Cardiac muscle cell (in vitro differentiated cells and primary cell): ENCODE results near the gene MIEN1. TPM values are rescaled to one million over a fixed set of nuclear protein-coding genes. Genes with fewer than 3 reads are reported as not detected.

Experiments
- DNase-seq, 2 donors: peaks; one replicate each; pipeline versions ENCODE4 v3.0.0 to v3.0.0-alpha.2; 2010 to 2017; ENCODE audit warnings: low read depth in 1 of 2, low spot score in 1 of 2
- H3K27ac ChIP-seq: fragments of 200-600 bp; sonication (generic); 2 replicates; pipeline ENCODE4 v1.5.1; 2016
- H3K27me3 ChIP-seq: fragments of 200-600 bp; sonication (generic); 2 replicates; pipeline ENCODE4 v1.6.0; 2016; ENCODE audit warnings: control low read depth
- H3K36me3 ChIP-seq: fragments of 200-600 bp; sonication (generic); 2 replicates; pipeline ENCODE4 v1.5.1; 2016; ENCODE audit warnings: control low read depth
- H3K4me1 ChIP-seq: fragments of 200-600 bp; sonication (generic); 2 replicates; pipeline ENCODE4 v1.8.1; 2017; ENCODE audit warnings: low read depth, mild to moderate bottlenecking, mixed run types
- H3K4me3 ChIP-seq: fragments of 200-600 bp; sonication (generic); 2 replicates; pipeline ENCODE4 v1.5.1; 2016; ENCODE audit warnings: mild to moderate bottlenecking
- H3K9me3 ChIP-seq: fragments of 200-600 bp; sonication (generic); 2 replicates; pipeline ENCODE4 v1.5.1; 2017; ENCODE audit warnings: low read depth, mild to moderate bottlenecking, control low read depth
- CTCF ChIP-seq: IDR thresholded peaks from 2 replicates; pipeline ENCODE4 v1.5.1; 2012; ENCODE audit warnings: low read depth, mild to moderate bottlenecking, low read length
- polyA plus RNA-seq: library from polyadenylated mRNA; unstranded; fragments of >200 nt; fragmentation: Nextera tagmentation; extraction: Ambion mirVana; gene quantifications from 2 replicates; pipeline ENCODE4 v1.2.1, GENCODE V29; 2016
- total RNA-seq: library from RNA; depleted of rRNA; stranded (reverse); fragments of >200 nt; gene quantifications from 2 replicates; pipeline ENCODE4 v1.2.3, GENCODE V29; 2016

Gene MIEN1
- total and polyA plus RNA-seq, 2 experiments from 2014 or later, result 64.3 to 87.8 TPM

GRCh38 chr17:39757931-39758873 is 27.9 kb upstream of the MIEN1 start:
- DNase-seq, result no peak
- H3K4me1 ChIP-seq, result peaks cover 13% of the 10 kb centered on the region
- H3K27ac ChIP-seq, result no peak overlapping the region
- no peak overlapping the region for H3K4me3 ChIP-seq
- no peaks in the 10 kb centered on the region for H3K36me3 ChIP-seq
- H3K9me3 ChIP-seq, result no peaks in the 10 kb centered on the region
- TF ChIP-seq CTCF, result no peak
- no peaks in the 10 kb centered on the region for H3K27me3 ChIP-seq

- no peaks in the 10 kb centered on the region for H3K9me3 ChIP-seq
- no peaks in the 10 kb centered on the region for H3K36me3 ChIP-seq
- H3K27ac ChIP-seq, result no peak overlapping the region
- peaks cover 13% of the 10 kb centered on the region for H3K4me1 ChIP-seq
- H3K27me3 ChIP-seq, result no peaks in the 10 kb centered on the region
- DNase-seq, result no peak
- no peak overlapping the region for H3K4me3 ChIP-seq
- TF ChIP-seq CTCF, result no peak
Observed at GRCh38 chr17:39757176-39757662, 26.9 kb upstream of the MIEN1 start.

GRCh38 chr17:39756380-39757079 is 26.2 kb upstream of the MIEN1 start:
- H3K27me3 ChIP-seq, result no peaks in the 10 kb centered on the region
- H3K4me3 ChIP-seq, result no peak overlapping the region
- no peak overlapping the region for H3K27ac ChIP-seq
- H3K9me3 ChIP-seq, result no peaks in the 10 kb centered on the region
- TF ChIP-seq CTCF, result no peak
- no peaks in the 10 kb centered on the region for H3K36me3 ChIP-seq
- no peak for DNase-seq
- H3K4me1 ChIP-seq, result peaks cover 13% of the 10 kb centered on the region

- Histone ChIP-seq H3K9me3 (no peaks in the 10 kb centered on the region), H3K27me3 (no peaks in the 10 kb centered on the region), H3K4me1 (peaks cover 13% of the 10 kb centered on the region), H3K27ac (no peak overlapping the region), H3K4me3 (no peak overlapping the region), H3K36me3 (no peaks in the 10 kb centered on the region)
- no peak for DNase-seq
- TF ChIP-seq CTCF, result no peak
Observed at GRCh38 chr17:39755554-39756379, 25.4 kb upstream of the MIEN1 start.

- no peaks in the 10 kb centered on the region for H3K27me3 ChIP-seq
- TF ChIP-seq CTCF, result no peak
- H3K27ac ChIP-seq, result peak overlapping the region; percentile 45
- no peaks in the 10 kb centered on the region for H3K9me3 ChIP-seq
- H3K4me1 ChIP-seq, result peaks cover 18% of the 10 kb centered on the region
- no peaks in the 10 kb centered on the region for H3K36me3 ChIP-seq
- DNase-seq, result no peak
- H3K4me3 ChIP-seq, result peak overlapping the region; percentile 32
Observed at GRCh38 chr17:39754958-39755553, 24.7 kb upstream of the MIEN1 start.
